ENCODE measurements around the gene FNDC3B.

FNDC3B gene

GRCh38 chr3:172115787-172116186 is 76.4 kb downstream of the FNDC3B start:
- H3K27ac ChIP-seq (ENCODE audit: insufficient read depth in 1 of 2, low read depth in 1 of 2, low read length in 2 of 2, poor library complexity in 1 of 2, severe bottlenecking in 2 of 2), result no peak overlapping the region
- no peaks in the 10 kb centered on the region for H3K4me1 ChIP-seq (ENCODE audit: control extremely low read depth in 1 of 4, control insufficient read depth in 4 of 4, insufficient read depth in 4 of 4, low read length in 3 of 4)
- no peak for DNase-seq
- POLR2A ChIA-PET, result no interaction called here
- H3K27me3 ChIP-seq (replicated peaks in 2 of 5; ENCODE audit: control insufficient read depth in 4 of 5, insufficient read depth in 5 of 5, low read length in 4 of 5), result no peaks in the 10 kb centered on the region
- no CpG with 5 or more reads among the region's 4 CpGs for WGBS (ENCODE audit: insufficient coverage)
- no peaks in the 10 kb centered on the region for H3K9me3 ChIP-seq (ENCODE audit: control extremely low read depth in 1 of 5, control insufficient read depth in 4 of 5, insufficient read depth in 2 of 5, low read depth in 1 of 5, low read length in 4 of 5)
- H3K4me3 ChIP-seq (ENCODE audit: control insufficient read depth in 1 of 7, extremely low read depth in 1 of 7, insufficient read depth in 4 of 7, low read depth in 2 of 7, low read length in 6 of 7), result no peak overlapping the region
- peaks cover 4 to 57% (median 15%) of the 10 kb centered on the region in 4 experiments for H3K36me3 ChIP-seq (ENCODE audit: control insufficient read depth in 4 of 4, insufficient read depth in 4 of 4, low read length in 3 of 4)
- CTCF ChIA-PET, result interaction anchor here (1.4 kb wide), 1 partner anchor 10 kb away, joined by 3 read pairs; no protein-coding TSS in a partner anchor

DNA sequence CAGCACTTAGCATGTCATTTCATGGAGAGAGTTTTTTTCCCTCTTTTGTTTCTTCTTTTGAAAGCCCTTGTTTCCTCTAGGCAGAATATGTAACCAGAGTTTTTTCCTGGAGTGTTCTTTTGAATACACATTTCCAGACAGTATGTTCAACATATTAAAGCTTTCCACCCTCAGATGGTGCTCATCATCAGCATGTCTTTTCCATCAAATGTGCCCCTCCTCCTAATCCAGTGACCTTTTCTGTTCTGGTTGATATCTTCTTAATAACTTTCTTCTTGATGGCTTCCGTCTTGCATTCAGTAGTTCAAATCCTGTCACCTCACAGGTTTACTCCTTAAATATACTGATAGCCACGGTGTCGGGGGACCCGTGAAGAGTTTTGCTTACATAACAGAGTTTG is 78.6 kb downstream of the FNDC3B start:
- no peak overlapping the region for H3K4me3 ChIP-seq (ENCODE audit: control insufficient read depth in 1 of 7, extremely low read depth in 1 of 7, insufficient read depth in 4 of 7, low read depth in 2 of 7, low read length in 6 of 7)
- no peak overlapping the region for H3K27ac ChIP-seq (ENCODE audit: insufficient read depth in 1 of 2, low read depth in 1 of 2, low read length in 2 of 2, poor library complexity in 1 of 2, severe bottlenecking in 2 of 2)
- no peaks in the 10 kb centered on the region for H3K4me1 ChIP-seq (ENCODE audit: control extremely low read depth in 1 of 4, control insufficient read depth in 4 of 4, insufficient read depth in 4 of 4, low read length in 3 of 4)
- DNase-seq, result no peak
- H3K9me3 ChIP-seq (ENCODE audit: control extremely low read depth in 1 of 5, control insufficient read depth in 4 of 5, insufficient read depth in 2 of 5, low read depth in 1 of 5, low read length in 4 of 5), result no peaks in the 10 kb centered on the region
- H3K36me3 ChIP-seq (ENCODE audit: control insufficient read depth in 4 of 4, insufficient read depth in 4 of 4, low read length in 3 of 4), result peaks cover 4 to 57% (median 17%) of the 10 kb centered on the region in 4 experiments
- ChIA-PET CTCF (interaction anchor here (1.8 kb wide), 1 partner anchor 43 kb away, joined by 3 read pairs; no protein-coding TSS in a partner anchor), POLR2A (no interaction called here)
- no peaks in the 10 kb centered on the region for H3K27me3 ChIP-seq (replicated peaks in 2 of 5; ENCODE audit: control insufficient read depth in 4 of 5, insufficient read depth in 5 of 5, low read length in 4 of 5)
- 100% methylated on average over 1 of the region's 4 CpGs for WGBS (ENCODE audit: insufficient coverage)

- CTCF ChIA-PET, result interaction anchor here (0.9 kb wide), 1 partner anchor 13 kb away, joined by 3 read pairs; no protein-coding TSS in a partner anchor
- POLR2A ChIA-PET, result no interaction called here
- peaks cover 3 to 50% (median 11%) of the 10 kb centered on the region in 4 experiments for H3K36me3 ChIP-seq (ENCODE audit: control insufficient read depth in 4 of 4, insufficient read depth in 4 of 4, low read length in 3 of 4)
Measured at GRCh38 chr3:172119266-172119969, 80.0 kb downstream of the FNDC3B start.

DNA sequence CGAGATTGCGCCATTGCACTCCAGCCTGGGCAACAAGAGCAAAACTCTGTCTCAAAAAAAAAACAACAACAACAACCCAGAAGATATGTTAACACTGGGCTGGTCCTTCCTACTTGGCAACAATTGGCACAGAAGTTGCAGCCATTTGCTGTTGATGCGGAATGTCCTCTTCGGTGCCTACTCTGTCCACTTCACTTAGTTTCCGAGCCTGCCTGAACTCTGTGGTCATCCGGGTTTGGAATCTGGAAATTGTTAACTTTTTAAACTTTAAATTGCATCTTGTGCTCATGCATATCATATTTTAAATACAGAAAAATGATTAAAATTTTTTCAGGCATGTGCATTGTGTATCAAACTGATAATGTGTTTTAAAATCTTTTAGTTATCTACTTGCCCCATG is 81.5 kb downstream of the FNDC3B start:
- H3K27ac ChIP-seq (ENCODE audit: insufficient read depth in 1 of 2, low read depth in 1 of 2, low read length in 2 of 2, poor library complexity in 1 of 2, severe bottlenecking in 2 of 2), result no peak overlapping the region
- peaks cover 0 to 2% (median 0%) of the 10 kb centered on the region in 4 experiments for H3K4me1 ChIP-seq (ENCODE audit: control extremely low read depth in 1 of 4, control insufficient read depth in 4 of 4, insufficient read depth in 4 of 4, low read length in 3 of 4)
- WGBS (ENCODE audit: insufficient coverage), result 100% methylated on average over 4 of the region's 6 CpGs
- CTCF ChIA-PET, result no interaction called here
- no peak overlapping the region for H3K4me3 ChIP-seq (ENCODE audit: control insufficient read depth in 1 of 7, extremely low read depth in 1 of 7, insufficient read depth in 4 of 7, low read depth in 2 of 7, low read length in 6 of 7)
- no peaks in the 10 kb centered on the region for H3K27me3 ChIP-seq (replicated peaks in 2 of 5; ENCODE audit: control insufficient read depth in 4 of 5, insufficient read depth in 5 of 5, low read length in 4 of 5)
- POLR2A ChIA-PET, result no interaction called here
- no peak for DNase-seq
- no peaks in the 10 kb centered on the region for H3K9me3 ChIP-seq (ENCODE audit: control extremely low read depth in 1 of 5, control insufficient read depth in 4 of 5, insufficient read depth in 2 of 5, low read depth in 1 of 5, low read length in 4 of 5)
- H3K36me3 ChIP-seq (ENCODE audit: control insufficient read depth in 4 of 4, insufficient read depth in 4 of 4, low read length in 3 of 4), result peaks cover 3 to 53% (median 8%) of the 10 kb centered on the region in 4 experiments

More at GRCh38 chr3:172119266-172119969, 80.0 kb downstream of the FNDC3B start:
- no peaks in the 10 kb centered on the region for H3K4me1 ChIP-seq (ENCODE audit: control extremely low read depth in 1 of 4, control insufficient read depth in 4 of 4, insufficient read depth in 4 of 4, low read length in 3 of 4)
- DNase-seq, result no peak
- no peak overlapping the region for H3K27ac ChIP-seq (ENCODE audit: insufficient read depth in 1 of 2, low read depth in 1 of 2, low read length in 2 of 2, poor library complexity in 1 of 2, severe bottlenecking in 2 of 2)
- no peak overlapping the region for H3K4me3 ChIP-seq (ENCODE audit: control insufficient read depth in 1 of 7, extremely low read depth in 1 of 7, insufficient read depth in 4 of 7, low read depth in 2 of 7, low read length in 6 of 7)
- no peaks in the 10 kb centered on the region for H3K9me3 ChIP-seq (ENCODE audit: control extremely low read depth in 1 of 5, control insufficient read depth in 4 of 5, insufficient read depth in 2 of 5, low read depth in 1 of 5, low read length in 4 of 5)
- 100% methylated on average over 1 of the region's 7 CpGs for WGBS (ENCODE audit: insufficient coverage)
- no peaks in the 10 kb centered on the region for H3K27me3 ChIP-seq (replicated peaks in 2 of 5; ENCODE audit: control insufficient read depth in 4 of 5, insufficient read depth in 5 of 5, low read length in 4 of 5)

GRCh38 chr3:172121981-172122380 is 82.6 kb downstream of the FNDC3B start:
- ChIA-PET POLR2A (no interaction called here), CTCF (no interaction called here)
- Histone ChIP-seq H3K9me3 (ENCODE audit: control extremely low read depth in 1 of 5, control insufficient read depth in 4 of 5, insufficient read depth in 2 of 5, low read depth in 1 of 5, low read length in 4 of 5) (no peaks in the 10 kb centered on the region), H3K4me3 (ENCODE audit: control insufficient read depth in 1 of 7, extremely low read depth in 1 of 7, insufficient read depth in 4 of 7, low read depth in 2 of 7, low read length in 6 of 7) (no peak overlapping the region), H3K36me3 (ENCODE audit: control insufficient read depth in 4 of 4, insufficient read depth in 4 of 4, low read length in 3 of 4) (peaks cover 3 to 53% (median 8%) of the 10 kb centered on the region in 4 experiments), H3K4me1 (ENCODE audit: control extremely low read depth in 1 of 4, control insufficient read depth in 4 of 4, insufficient read depth in 4 of 4, low read length in 3 of 4) (peaks cover 0 to 6% (median 0%) of the 10 kb centered on the region in 4 experiments), H3K27me3 (replicated peaks in 2 of 5; ENCODE audit: control insufficient read depth in 4 of 5, insufficient read depth in 5 of 5, low read length in 4 of 5) (no peaks in the 10 kb centered on the region), H3K27ac (ENCODE audit: insufficient read depth in 1 of 2, low read depth in 1 of 2, low read length in 2 of 2, poor library complexity in 1 of 2, severe bottlenecking in 2 of 2) (no peak overlapping the region)
- no peak for DNase-seq
- no CpG with 5 or more reads among the region's 6 CpGs for WGBS (ENCODE audit: insufficient coverage)

- Histone ChIP-seq H3K36me3 (ENCODE audit: control insufficient read depth in 4 of 4, insufficient read depth in 4 of 4, low read length in 3 of 4) (peaks cover 3 to 46% (median 7%) of the 10 kb centered on the region in 4 experiments), H3K27me3 (replicated peaks in 2 of 5; ENCODE audit: control insufficient read depth in 4 of 5, insufficient read depth in 5 of 5, low read length in 4 of 5) (no peaks in the 10 kb centered on the region), H3K4me3 (ENCODE audit: control insufficient read depth in 1 of 7, extremely low read depth in 1 of 7, insufficient read depth in 4 of 7, low read depth in 2 of 7, low read length in 6 of 7) (no peak overlapping the region), H3K9me3 (ENCODE audit: control extremely low read depth in 1 of 5, control insufficient read depth in 4 of 5, insufficient read depth in 2 of 5, low read depth in 1 of 5, low read length in 4 of 5) (no peaks in the 10 kb centered on the region), H3K4me1 (ENCODE audit: control extremely low read depth in 1 of 4, control insufficient read depth in 4 of 4, insufficient read depth in 4 of 4, low read length in 3 of 4) (peaks cover 1 to 18% (median 4%) of the 10 kb centered on the region in 4 experiments), H3K27ac (ENCODE audit: insufficient read depth in 1 of 2, low read depth in 1 of 2, low read length in 2 of 2, poor library complexity in 1 of 2, severe bottlenecking in 2 of 2) (no peak overlapping the region)
- 96% methylated on average over 2 of the region's 5 CpGs for WGBS (ENCODE audit: insufficient coverage)
- ChIA-PET POLR2A (no interaction called here), CTCF (no interaction called here)
- DNase-seq, result no peak
Measured at GRCh38 chr3:172124271-172124670, 84.9 kb downstream of the FNDC3B start.

DNA sequence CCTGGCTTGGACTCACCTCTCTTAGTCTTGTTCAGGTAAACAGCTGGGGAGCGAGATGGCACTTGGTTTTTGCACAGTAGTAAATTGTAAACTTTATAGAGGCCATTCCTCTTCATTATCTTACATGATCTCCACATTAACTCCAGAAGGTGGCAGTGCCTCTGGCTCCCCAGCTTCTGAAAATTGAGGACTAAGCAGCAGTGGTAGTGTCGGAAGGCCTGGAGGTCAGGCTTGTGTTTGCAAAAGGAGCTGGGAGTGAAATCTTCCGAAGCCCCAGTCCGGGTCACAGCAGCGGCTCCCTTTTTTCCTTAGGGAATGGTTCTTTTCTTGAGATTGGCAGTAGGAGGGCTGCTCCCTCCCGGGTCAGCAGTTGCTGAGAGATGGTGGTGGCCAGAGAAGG is 85.7 kb downstream of the FNDC3B start:
- CTCF ChIA-PET, result no interaction called here
- DNase-seq, result no peak
- H3K36me3 ChIP-seq (ENCODE audit: control insufficient read depth in 4 of 4, insufficient read depth in 4 of 4, low read length in 3 of 4), result peaks cover 3 to 39% (median 7%) of the 10 kb centered on the region in 4 experiments
- H3K27ac ChIP-seq (ENCODE audit: insufficient read depth in 1 of 2, low read depth in 1 of 2, low read length in 2 of 2, poor library complexity in 1 of 2, severe bottlenecking in 2 of 2), result no peak overlapping the region
- H3K27me3 ChIP-seq (replicated peaks in 2 of 5; ENCODE audit: control insufficient read depth in 4 of 5, insufficient read depth in 5 of 5, low read length in 4 of 5), result no peaks in the 10 kb centered on the region
- POLR2A ChIA-PET, result no interaction called here
- H3K9me3 ChIP-seq (ENCODE audit: control extremely low read depth in 1 of 5, control insufficient read depth in 4 of 5, insufficient read depth in 2 of 5, low read depth in 1 of 5, low read length in 4 of 5), result peaks cover 0 to 2% (median 0%) of the 10 kb centered on the region in 5 experiments
- peaks cover 1 to 24% (median 7%) of the 10 kb centered on the region in 4 experiments for H3K4me1 ChIP-seq (ENCODE audit: control extremely low read depth in 1 of 4, control insufficient read depth in 4 of 4, insufficient read depth in 4 of 4, low read length in 3 of 4)
- no peak overlapping the region for H3K4me3 ChIP-seq (ENCODE audit: control insufficient read depth in 1 of 7, extremely low read depth in 1 of 7, insufficient read depth in 4 of 7, low read depth in 2 of 7, low read length in 6 of 7)
- 100% methylated on average over 4 of the region's 6 CpGs for WGBS (ENCODE audit: insufficient coverage)
